ENCODE data around the gene TMEM8B.

- TF ChIP-seq EZH2 (IDR thresholded peaks at IDR 0.05; ENCODE audit: borderline replicate concordance, low read length) = no peak
- TF ChIP-seq CTCF (conservative IDR thresholded peaks at IDR 0.05 in 1 of 2, IDR thresholded peaks at IDR 0.05 in 1 of 2; ENCODE audit: extremely low read depth in 1 of 2, insufficient read depth in 1 of 2, low read depth in 1 of 2, low read length in 2 of 2) = no peak
Observed at GRCh38 chr9:35839926-35840325, 10.9 kb downstream of the TMEM8B start.
